Occipital lobe (tissue), 2 donors: Measurements from ENCODE around the gene ADRA1B. TPM values are rescaled to one million over a fixed set of nuclear protein-coding genes. Genes with fewer than 3 reads are reported as not detected.

Experiments
- DNase-seq: peaks from one replicate; lab custom pipeline; 2025; lab: John Stamatoyannopoulos, UW
- total RNA-seq: library from RNA; depleted of rRNA; stranded (reverse); fragments of >200 nt; gene quantifications from one replicate; pipeline ENCODE4 v1.2.3, GENCODE V29; 2014

ADRA1B gene
- total RNA-seq, 1 donor from 2014 or later: 1.1 TPM

GRCh38 chr5:159901772-159902171 lies 14.5 kb upstream of the ADRA1B start:
- no peak for DNase-seq

- peak; percentile 33 for DNase-seq
These were observed 13.7 kb upstream of the ADRA1B start for GRCh38 chr5:159902444-159903121.

- no peak for DNase-seq
These were observed 13.2 kb upstream of the ADRA1B start for GRCh38 chr5:159903131-159903530.

GRCh38 chr5:159904874-159905273 lies 11.4 kb upstream of the ADRA1B start:
- no peak for DNase-seq

- no peak for DNase-seq
These were observed 10.8 kb upstream of the ADRA1B start for GRCh38 chr5:159905496-159905895.

GRCh38 chr5:159906463-159906862 lies 9.8 kb upstream of the ADRA1B start:
- DNase-seq: no peak

GRCh38 chr5:159906943-159907342 lies 9.3 kb upstream of the ADRA1B start:
- DNase-seq: no peak

- no peak for DNase-seq
These were observed 8.3 kb upstream of the ADRA1B start for GRCh38 chr5:159907689-159908590.

GRCh38 chr5:159908591-159908940 lies 7.7 kb upstream of the ADRA1B start:
- DNase-seq: no peak

GRCh38 chr5:159909126-159909525 lies 7.2 kb upstream of the ADRA1B start:
- no peak for DNase-seq

GRCh38 chr5:159910207-159910842 lies 6.0 kb upstream of the ADRA1B start:
- no peak for DNase-seq

- DNase-seq: no peak
These were observed 5.4 kb upstream of the ADRA1B start for GRCh38 chr5:159910843-159911229.

- no peak for DNase-seq
These were observed 4.9 kb upstream of the ADRA1B start for GRCh38 chr5:159911349-159911748.

- DNase-seq: no peak
These were observed 4.1 kb upstream of the ADRA1B start for GRCh38 chr5:159912033-159912800.

GRCh38 chr5:159913048-159913447 lies 3.2 kb upstream of the ADRA1B start:
- no peak for DNase-seq

GRCh38 chr5:159913501-159913900 lies 2.8 kb upstream of the ADRA1B start:
- DNase-seq: no peak

- no peak for DNase-seq
These were observed 819 bp downstream of the ADRA1B start for GRCh38 chr5:159916841-159917761.

- DNase-seq: no peak
These were observed 1.7 kb downstream of the ADRA1B start for GRCh38 chr5:159917994-159918393.

GRCh38 chr5:159921721-159922120 lies 5.4 kb downstream of the ADRA1B start:
- no peak for DNase-seq

- no peak for DNase-seq
These were observed 6.7 kb downstream of the ADRA1B start for GRCh38 chr5:159923008-159923407.
